Activated CD4-positive, CD25-positive, alpha-beta regulatory T cell treated with anti-CD3 and anti-CD28 coated beads, Interleukin-2, amount 50 U/mL, for 16 hours (primary cell): ENCODE results near the gene SEC24C.

Experiments used
- DNase-seq: peaks from one replicate; pipeline ENCODE4 v3.0.0-alpha.2; 2020; ENCODE audit warnings: low read depth, low spot score

SEC24C gene

GRCh38 chr10:73813333-73813732, 69.2 kb downstream of the SEC24C start:
- DNase-seq = no peak

- DNase-seq = no peak
These were observed 70.2 kb downstream of the SEC24C start for GRCh38 chr10:73814276-73814895.

GRCh38 chr10:73814896-73815718, 70.9 kb downstream of the SEC24C start:
- DNase-seq = no peak

GRCh38 chr10:73815719-73816030, 71.5 kb downstream of the SEC24C start:
- DNase-seq = no peak

GRCh38 chr10:73816917-73817729, 73.0 kb downstream of the SEC24C start:
- no peak for DNase-seq

GRCh38 chr10:73817826-73818225, 73.7 kb downstream of the SEC24C start:
- DNase-seq = no peak

- DNase-seq = no peak
These were observed 74.2 kb downstream of the SEC24C start for GRCh38 chr10:73818402-73818801.

- no peak for DNase-seq
These were observed 74.9 kb downstream of the SEC24C start for GRCh38 chr10:73819081-73819480.

- no peak for DNase-seq
These were observed 75.4 kb downstream of the SEC24C start for GRCh38 chr10:73819513-73820093.
